Mesenchymal stem cell (in vitro differentiated cells and primary cell): ENCODE results near the gene MGME1.

ENCODE experiments used
- DNase-seq: peaks from one replicate; pipeline ENCODE4 v3.0.0-alpha.2; 2013
- H2AFZ ChIP-seq: one replicate; pipeline ENCODE4 v1.6.1; 2013; ENCODE audit warnings: low read depth, mild to moderate bottlenecking, control low read depth, inconsistent platforms, low read length, moderate library complexity
- H2AK5ac ChIP-seq: 2 replicates; pipeline ENCODE4 v1.6.1; 2013; ENCODE audit warnings: low read length, moderate library complexity, mild to moderate bottlenecking, inconsistent platforms; ENCODE audit not compliant: severe bottlenecking
- H2BK120ac ChIP-seq: one replicate; pipeline ENCODE4 v1.6.1; 2013; ENCODE audit warnings: low read depth, mild to moderate bottlenecking, inconsistent platforms, low read length, moderate library complexity
- H2BK12ac ChIP-seq, 2 experiments: one replicate each; pipeline ENCODE4 v1.6.1; 2013; ENCODE audit warnings: inconsistent platforms in 2 of 2, low read length in 2 of 2, mild to moderate bottlenecking in 2 of 2, moderate library complexity in 2 of 2, control low read depth in 1 of 2
- H2BK15ac ChIP-seq: one replicate; pipeline ENCODE4 v1.6.1; 2013; ENCODE audit warnings: mild to moderate bottlenecking, low read depth, inconsistent platforms; ENCODE audit not compliant: poor library complexity, severe bottlenecking
- H2BK5ac ChIP-seq: 2 replicates; pipeline ENCODE4 v1.6.1; 2013; ENCODE audit warnings: low read depth, mild to moderate bottlenecking, low read length, control low read depth, inconsistent platforms; ENCODE audit not compliant: poor library complexity, severe bottlenecking
- H3K14ac ChIP-seq, 2 experiments: one replicate each; pipeline ENCODE4 v1.6.1; 2013; ENCODE audit warnings: inconsistent platforms in 2 of 2, low read length in 2 of 2, control low read depth in 1 of 2, mild to moderate bottlenecking in 1 of 2, moderate library complexity in 1 of 2
- H3K18ac ChIP-seq, 2 experiments: one replicate each; pipeline ENCODE4 v1.6.1; 2013; ENCODE audit warnings: inconsistent platforms in 2 of 2, low read length in 2 of 2, control low read depth in 1 of 2, low read depth in 1 of 2, mild to moderate bottlenecking in 1 of 2
- H3K23ac ChIP-seq, 2 experiments: one replicate each; pipeline ENCODE4 v1.6.1; 2013; ENCODE audit warnings: inconsistent platforms in 2 of 2, low read length in 2 of 2, mild to moderate bottlenecking in 2 of 2, moderate library complexity in 2 of 2, control low read depth in 1 of 2
- H3K27ac ChIP-seq: 2 replicates; pipeline ENCODE4 v1.5.1; 2013; ENCODE audit warnings: mild to moderate bottlenecking, moderate library complexity, low read length, control low read depth, inconsistent platforms; ENCODE audit not compliant: poor library complexity, severe bottlenecking
- H3K27me3 ChIP-seq, 2 experiments: 2 replicates each; pipeline versions ENCODE4 v1.6.1 to v1.7.0; 2013; ENCODE audit warnings: low read length in 2 of 2, mild to moderate bottlenecking in 2 of 2, moderate library complexity in 2 of 2, control low read depth in 1 of 2, inconsistent platforms in 1 of 2; ENCODE audit not compliant: control insufficient read depth in 1 of 2, insufficient read depth in 1 of 2
- H3K36me3 ChIP-seq, 2 experiments: 2 replicates each; pipeline versions ENCODE4 v1.6.1 to v1.7.0; 2013; ENCODE audit warnings: low read length in 2 of 2, control low read depth in 1 of 2, inconsistent platforms in 1 of 2, low read depth in 1 of 2, mild to moderate bottlenecking in 1 of 2; ENCODE audit not compliant: insufficient read depth in 2 of 2, control insufficient read depth in 1 of 2
- H3K4ac ChIP-seq, 2 experiments: one replicate each; pipeline ENCODE4 v1.6.1; 2013; ENCODE audit warnings: inconsistent platforms in 2 of 2, low read length in 2 of 2, mild to moderate bottlenecking in 2 of 2, moderate library complexity in 2 of 2, control low read depth in 1 of 2, low read depth in 1 of 2
- H3K4me1 ChIP-seq: 2 replicates; pipeline ENCODE4 v1.6.1; 2013; ENCODE audit warnings: low read depth, low read length, control low read depth; ENCODE audit not compliant: control insufficient read depth, insufficient read depth
- H3K4me2 ChIP-seq: 2 replicates; pipeline ENCODE4 v1.6.1; 2013; ENCODE audit warnings: low read length, mild to moderate bottlenecking, inconsistent platforms; ENCODE audit not compliant: poor library complexity, severe bottlenecking
- H3K4me3 ChIP-seq, 2 experiments: 2 replicates each; pipeline versions ENCODE4 v1.5.1 to v1.7.0; 2013; ENCODE audit warnings: low read length in 2 of 2, mild to moderate bottlenecking in 2 of 2, control low read depth in 1 of 2, low read depth in 1 of 2; ENCODE audit not compliant: insufficient read depth in 1 of 2
- H3K79me1 ChIP-seq: replicated peaks from 2 replicates; pipeline ENCODE4 v1.6.1; 2013; ENCODE audit warnings: mild to moderate bottlenecking, control low read depth, low read length, inconsistent platforms; ENCODE audit not compliant: poor library complexity, severe bottlenecking
- H3K9ac ChIP-seq: 2 replicates; pipeline ENCODE4 v1.7.0; 2013; ENCODE audit warnings: mild to moderate bottlenecking, low read length, moderate library complexity
- H3K9me3 ChIP-seq: 2 replicates; pipeline ENCODE4 v1.7.0; 2013; ENCODE audit warnings: mild to moderate bottlenecking, low read length; ENCODE audit not compliant: control insufficient read depth
- H4K8ac ChIP-seq: one replicate; pipeline ENCODE4 v1.6.1; 2013; ENCODE audit warnings: inconsistent platforms, mild to moderate bottlenecking, low read length, moderate library complexity
- H4K91ac ChIP-seq: one replicate; pipeline ENCODE4 v1.6.1; 2013; ENCODE audit warnings: mild to moderate bottlenecking, low read length, inconsistent platforms
- WGBS: methylation state at CpG from one replicate; pipeline ENCODE4 v1.1.7; 2013; ENCODE audit warnings: mixed read lengths; 5-methylcytosine and 5-hydroxymethylcytosine counted together

MGME1 gene

DNA sequence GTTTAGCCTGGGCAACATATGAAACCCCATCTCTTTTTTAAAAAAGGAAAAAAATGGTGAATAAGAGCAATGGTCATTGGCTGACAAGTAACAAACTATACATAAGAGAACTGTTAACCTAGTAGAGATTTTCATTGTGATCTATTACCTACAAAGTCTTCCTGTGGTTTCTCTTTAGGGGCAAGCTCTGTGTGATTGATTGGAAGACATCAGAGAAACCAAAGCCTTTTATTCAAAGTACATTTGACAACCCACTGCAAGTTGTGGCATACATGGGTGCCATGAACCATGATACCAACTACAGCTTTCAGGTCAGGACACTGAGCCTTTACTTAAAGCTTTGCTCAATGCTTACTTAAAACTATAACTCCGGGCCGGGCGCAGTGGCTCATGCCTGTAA, 19.2 kb downstream of the MGME1 start:
- Histone ChIP-seq H3K4me3 (no peak overlapping the region), H3K14ac (no peak overlapping the region), H3K27ac (no peak overlapping the region), H4K91ac (no peak overlapping the region), H3K4me2 (no peak overlapping the region), H3K9me3 (no peaks in the 10 kb centered on the region), H3K36me3 (peaks cover 9 to 39% of the 10 kb centered on the region in 2 experiments), H4K8ac (no peak overlapping the region), H2AFZ (no peak overlapping the region), H2AK5ac (no peak overlapping the region), H3K79me1 (peaks cover 18% of the 10 kb centered on the region), H2BK15ac (no peak overlapping the region), H2BK120ac (no peak overlapping the region), H3K18ac (no peak overlapping the region), H3K9ac (no peak overlapping the region), H2BK12ac (no peak overlapping the region), H2BK5ac (no peak overlapping the region), H3K27me3 (no peaks in the 10 kb centered on the region), H3K23ac (no peak overlapping the region), H3K4ac (no peak overlapping the region), H3K4me1 (peaks cover 3% of the 10 kb centered on the region)
- WGBS: 100% methylated on average over 3 of the region's 3 CpGs
- no peak for DNase-seq

DNA sequence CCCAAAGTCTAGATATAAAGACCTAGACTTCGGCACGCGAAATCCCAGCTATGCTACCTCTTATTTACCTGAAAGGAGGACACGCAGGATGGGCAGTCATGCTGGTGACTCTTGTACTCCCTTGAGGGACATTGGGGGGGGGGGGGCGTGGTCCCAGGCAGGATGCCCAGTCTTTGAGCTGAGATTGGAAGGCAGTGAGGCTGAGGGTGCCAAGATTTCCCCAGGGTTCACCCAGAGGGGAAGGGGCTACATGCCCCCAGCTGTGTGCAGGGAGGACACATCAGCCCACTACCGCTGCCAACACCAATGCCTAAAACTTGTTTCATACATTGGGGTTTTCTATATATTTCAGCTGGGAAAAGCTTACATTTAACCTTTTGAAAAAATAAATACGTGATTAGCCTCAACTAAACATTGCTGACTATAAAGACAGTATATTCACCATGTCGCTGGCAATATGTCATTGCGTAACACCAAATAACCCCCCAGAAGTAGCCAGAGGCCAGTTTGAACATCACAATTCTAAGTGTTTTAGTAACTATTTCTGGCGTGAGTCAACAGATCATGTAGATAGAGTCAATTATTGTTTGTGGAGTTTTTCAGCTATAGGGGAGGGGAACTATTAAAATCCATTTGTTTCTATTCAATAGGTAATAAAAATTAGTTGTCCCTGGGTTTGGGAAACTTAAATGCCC, 21.6 kb downstream of the MGME1 start:
- Histone ChIP-seq H2BK120ac (no peak overlapping the region), H3K4me3 (no peak overlapping the region), H3K23ac (no peak overlapping the region), H3K14ac (no peak overlapping the region), H3K27me3 (no peaks in the 10 kb centered on the region), H3K4me2 (no peak overlapping the region), H2BK5ac (no peak overlapping the region), H3K4ac (no peak overlapping the region), H2BK15ac (no peak overlapping the region), H2AK5ac (no peak overlapping the region), H2BK12ac (no peak overlapping the region), H4K91ac (no peak overlapping the region), H3K27ac (no peak overlapping the region), H3K79me1 (peaks cover 16% of the 10 kb centered on the region), H3K36me3 (peaks cover 9 to 32% of the 10 kb centered on the region in 2 experiments), H3K4me1 (peaks cover 3% of the 10 kb centered on the region), H4K8ac (no peak overlapping the region), H2AFZ (no peak overlapping the region), H3K9ac (no peak overlapping the region), H3K18ac (peak overlapping the region in 1 of 2 experiments; percentile 52), H3K9me3 (no peaks in the 10 kb centered on the region)
- 82% methylated on average over 5 of the region's 10 CpGs for WGBS
- peak; percentile 72 for DNase-seq

DNA sequence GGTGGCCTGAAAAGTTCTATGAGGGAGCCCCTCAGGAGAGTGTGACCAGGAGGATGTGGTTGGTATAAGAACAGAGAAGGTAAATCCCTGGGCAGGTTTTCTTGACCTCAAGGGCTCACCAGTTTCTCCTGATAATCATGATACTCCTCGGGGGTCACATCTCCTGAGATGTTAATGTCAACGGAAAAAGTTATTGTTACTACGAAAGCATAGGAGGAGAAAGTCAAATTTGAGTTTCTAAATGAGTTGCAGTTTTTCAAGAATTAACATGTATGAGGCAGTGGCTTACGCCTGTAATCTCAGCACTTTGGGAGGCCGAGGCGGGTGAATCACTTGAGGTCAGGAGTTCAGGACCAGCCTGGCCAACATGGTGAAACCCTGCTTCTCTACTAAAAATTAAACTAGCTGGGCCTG, 23.4 kb downstream of the MGME1 start:
- Histone ChIP-seq H3K14ac (no peak overlapping the region), H4K8ac (no peak overlapping the region), H2BK12ac (no peak overlapping the region), H3K9ac (no peak overlapping the region), H3K4me1 (peaks cover 5% of the 10 kb centered on the region), H3K79me1 (peaks cover 10% of the 10 kb centered on the region), H3K4me2 (no peak overlapping the region), H3K27me3 (peaks cover 0 to 1% of the 10 kb centered on the region in 2 experiments), H2BK15ac (no peak overlapping the region), H3K27ac (no peak overlapping the region), H3K36me3 (peaks cover 9 to 28% of the 10 kb centered on the region in 2 experiments), H3K18ac (no peak overlapping the region), H4K91ac (no peak overlapping the region), H3K23ac (no peak overlapping the region), H2AFZ (no peak overlapping the region), H3K9me3 (no peaks in the 10 kb centered on the region), H3K4ac (no peak overlapping the region), H2BK120ac (no peak overlapping the region), H2AK5ac (no peak overlapping the region), H2BK5ac (no peak overlapping the region), H3K4me3 (no peak overlapping the region)
- 84% methylated on average over 6 of the region's 6 CpGs for WGBS
- DNase-seq: no peak

DNA sequence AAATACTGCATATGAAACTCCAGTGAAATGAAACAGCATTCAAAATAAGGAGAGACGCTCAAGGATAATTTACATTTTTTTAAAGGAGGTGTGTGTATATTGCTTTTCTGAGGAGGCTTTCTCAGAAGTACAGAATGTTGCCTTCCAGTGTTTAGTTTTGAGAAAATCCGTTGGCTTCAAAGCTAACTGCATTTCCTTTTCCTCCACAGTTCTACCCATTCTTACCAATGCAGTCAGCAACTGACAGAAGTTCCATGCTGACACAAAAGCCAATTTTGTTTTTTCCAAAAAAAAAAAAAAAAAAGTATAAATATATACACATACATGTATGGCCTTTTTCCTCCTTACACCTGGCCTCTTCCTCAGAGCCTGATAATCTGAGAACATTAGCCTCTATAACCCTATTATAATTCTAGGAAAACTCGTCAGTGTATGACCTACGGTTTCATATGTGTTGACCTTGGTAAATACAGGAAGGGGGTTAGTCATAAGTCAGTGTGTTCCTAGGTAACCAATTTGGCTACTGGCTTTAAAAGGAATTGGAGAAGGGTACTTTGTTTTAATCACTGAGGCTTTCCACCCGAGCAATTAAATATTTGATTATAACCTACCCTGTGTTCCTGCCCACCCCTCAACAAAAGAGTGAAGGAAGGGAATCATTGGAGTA, 24.2 kb downstream of the MGME1 start:
- peaks cover 5% of the 10 kb centered on the region for H3K4me1 ChIP-seq
- no peak overlapping the region for H3K9ac ChIP-seq
- H2BK5ac ChIP-seq: no peak overlapping the region
- no peak overlapping the region for H3K4me2 ChIP-seq
- no peak overlapping the region for H3K4me3 ChIP-seq
- no peak overlapping the region for H2BK120ac ChIP-seq
- H4K91ac ChIP-seq: no peak overlapping the region
- H3K18ac ChIP-seq: no peak overlapping the region
- H3K23ac ChIP-seq: no peak overlapping the region
- H3K79me1 ChIP-seq: peaks cover 10% of the 10 kb centered on the region
- DNase-seq: no peak
- peaks cover 9 to 20% of the 10 kb centered on the region in 2 experiments for H3K36me3 ChIP-seq
- no peaks in the 10 kb centered on the region for H3K9me3 ChIP-seq
- H2BK15ac ChIP-seq: no peak overlapping the region
- H3K27me3 ChIP-seq: peaks cover 0 to 6% of the 10 kb centered on the region in 2 experiments
- no peak overlapping the region for H3K14ac ChIP-seq
- H2BK12ac ChIP-seq: no peak overlapping the region
- no peak overlapping the region for H4K8ac ChIP-seq
- H3K4ac ChIP-seq: no peak overlapping the region
- H3K27ac ChIP-seq: no peak overlapping the region
- no peak overlapping the region for H2AFZ ChIP-seq
- WGBS: 61% methylated on average over 3 of the region's 5 CpGs
- no peak overlapping the region for H2AK5ac ChIP-seq
